IMR-90 (cell line): ENCODE data around the gene WLS. TPM values are rescaled to one million over a fixed set of nuclear protein-coding genes. Genes with fewer than 3 reads are reported as not detected.

Source experiments
- ATAC-seq: fragments of 200-7000 bp; cut with Tn5 transposase; 2 replicates; pipeline ENCODE4 v1.9.1; 2020; ENCODE audit warnings: low read depth, mild to moderate bottlenecking, moderate library complexity
- BruUV-seq: library from RNA; stranded (reverse); fragments of 400-500 nt; replicated peaks from 2 replicates; lab custom pipeline; 2021; lab: Mats Ljungman, UMichigan
- CTCF ChIA-PET: fragments of 300-600 bp; formaldehyde crosslinking; extraction: SDS; loops from one replicate; lab custom pipeline; 2021; ENCODE audit warnings: antibody characterized with exemption; lab: Yijun Ruan, JAX
- POLR2A ChIA-PET: fragments of 300-600 bp; sonication (Branson Sonifier 250); formaldehyde crosslinking; loops from one replicate; lab custom pipeline; 2022; ENCODE audit warnings: antibody characterized with exemption; ENCODE audit not compliant: unreplicated experiment; lab: Charles Lee
- DNase-seq: peaks from one replicate; pipeline ENCODE4 v3.0.0; 2013
- H2AFZ ChIP-seq: replicated peaks from 2 replicates; pipeline ENCODE3; 2013; ENCODE audit warnings: low read length, mild to moderate bottlenecking; ENCODE audit not compliant: poor library complexity
- H2AK5ac ChIP-seq: 2 replicates; pipeline ENCODE4 v1.6.1; 2013; ENCODE audit warnings: low read depth, low read length, inconsistent platforms
- H2AK9ac ChIP-seq: replicated peaks from 2 replicates; pipeline ENCODE3; 2013; ENCODE audit warnings: mild to moderate bottlenecking, low read depth, low read length, moderate library complexity; ENCODE audit not compliant: poor library complexity
- H2BK120ac ChIP-seq: 2 replicates; pipeline ENCODE4 v1.6.1; 2013; ENCODE audit warnings: low read depth, low read length, inconsistent platforms
- H2BK15ac ChIP-seq: 3 replicates; pipeline ENCODE4 v1.6.1; 2013; ENCODE audit warnings: low read depth, low read length, inconsistent platforms
- H2BK20ac ChIP-seq: 2 replicates; pipeline ENCODE4 v1.6.1; 2013; ENCODE audit warnings: low read depth, mild to moderate bottlenecking, inconsistent platforms, low read length, moderate library complexity
- H2BK5ac ChIP-seq: 2 replicates; pipeline ENCODE4 v1.6.1; 2013; ENCODE audit warnings: mild to moderate bottlenecking, low read depth, low read length, inconsistent platforms; ENCODE audit not compliant: poor library complexity, severe bottlenecking
- H3K14ac ChIP-seq: replicated peaks from 2 replicates; pipeline ENCODE4 v1.6.1; 2013; ENCODE audit warnings: low read depth, low read length, inconsistent platforms
- H3K18ac ChIP-seq: 2 replicates; pipeline ENCODE4 v1.6.1; 2013; ENCODE audit warnings: low read depth, low read length, control low read depth
- H3K23ac ChIP-seq: 2 replicates; pipeline ENCODE4 v1.6.1; 2013; ENCODE audit warnings: low read depth, low read length, inconsistent platforms
- H3K27ac ChIP-seq: 2 replicates; pipeline ENCODE4 v1.5.1; 2013; ENCODE audit warnings: mild to moderate bottlenecking, control low read depth, low read length; ENCODE audit not compliant: insufficient read depth
- H3K27me3 ChIP-seq: 2 replicates; pipeline ENCODE4 v1.6.1; 2013; ENCODE audit warnings: low read length; ENCODE audit not compliant: control insufficient read depth, insufficient read depth
- H3K36me3 ChIP-seq: 2 replicates; pipeline ENCODE4 v1.6.1; 2013; ENCODE audit warnings: low read length, mixed read lengths; ENCODE audit not compliant: control insufficient read depth, insufficient read depth
- H3K4ac ChIP-seq: 2 replicates; pipeline ENCODE4 v1.6.1; 2013; ENCODE audit warnings: low read depth, low read length, inconsistent platforms
- H3K4me1 ChIP-seq: 2 replicates; pipeline ENCODE4 v1.6.1; 2013; ENCODE audit warnings: low read length, mixed read lengths; ENCODE audit not compliant: control insufficient read depth, insufficient read depth
- H3K4me2 ChIP-seq: 2 replicates; pipeline ENCODE4 v1.6.1; 2013; ENCODE audit warnings: low read depth, mild to moderate bottlenecking, control low read depth, low read length, moderate library complexity
- H3K4me3 ChIP-seq: 2 replicates; pipeline ENCODE4 v1.5.1; 2013; ENCODE audit warnings: low read depth, mild to moderate bottlenecking, control low read depth, low read length, moderate library complexity; ENCODE audit not compliant: insufficient read depth
- H3K56ac ChIP-seq: 2 replicates; pipeline ENCODE4 v1.6.1; 2013; ENCODE audit warnings: low read length, inconsistent platforms; ENCODE audit not compliant: insufficient read depth; ENCODE audit errors: extremely low read depth
- H3K79me1 ChIP-seq, 2 experiments: 2 replicates each; pipeline ENCODE4 v1.6.1; 2013; ENCODE audit warnings: low read length in 2 of 2, inconsistent platforms in 1 of 2, low read depth in 1 of 2
- H3K9ac ChIP-seq: 2 replicates; pipeline ENCODE4 v1.6.1; 2013; ENCODE audit warnings: low read depth, low read length, control low read depth
- H3K9me1 ChIP-seq: 2 replicates; pipeline ENCODE4 v1.6.1; 2013; ENCODE audit warnings: low read length, inconsistent platforms; ENCODE audit not compliant: insufficient read depth
- H3K9me3 ChIP-seq: 2 replicates; pipeline ENCODE4 v1.6.1; 2013; ENCODE audit warnings: low read length; ENCODE audit not compliant: control insufficient read depth, insufficient read depth
- H4K20me1 ChIP-seq: 2 replicates; pipeline ENCODE4 v1.6.1; 2013; ENCODE audit warnings: low read length, inconsistent platforms; ENCODE audit not compliant: insufficient read depth
- H4K5ac ChIP-seq: 2 replicates; pipeline ENCODE4 v1.6.1; 2013; ENCODE audit warnings: mild to moderate bottlenecking, low read depth, low read length, control low read depth
- H4K8ac ChIP-seq, 2 experiments: 2 replicates each; pipeline ENCODE4 v1.6.1; 2013; ENCODE audit warnings: low read depth in 2 of 2, low read length in 2 of 2, control low read depth in 1 of 2, inconsistent platforms in 1 of 2
- H4K91ac ChIP-seq: 2 replicates; pipeline ENCODE4 v1.6.1; 2013; ENCODE audit warnings: low read depth, low read length, inconsistent platforms; ENCODE audit not compliant: insufficient read depth
- USF2 ChIP-seq: fragments of 150-350 bp; IDR thresholded peaks from 2 replicates; pipeline ENCODE4 v1.6.1; 2017; ENCODE audit warnings: mild to moderate bottlenecking, antibody characterized with exemption, low read length, low read depth
- WGBS, 2 experiments: methylation state at CpG; one replicate each; pipeline versions ENCODE4 v1.1.5 to v1.1.7; 2013; ENCODE audit warnings: missing lambda C conversion rate in 2 of 2; ENCODE audit not compliant: insufficient read length in 1 of 2; ENCODE audit errors: extremely low coverage in 2 of 2; 5-methylcytosine and 5-hydroxymethylcytosine counted together
- dilution Hi-C: fragments of 300-500 bp; cut with HindIII; formaldehyde crosslinking; loops from one replicate; pipeline ENCODE4 v1.14.3; 2018; ENCODE audit warnings: low sequenced_read_pairs; ENCODE audit not compliant: unreplicated experiment
- in situ Hi-C: fragments of 300-500 bp; cut with MboI; formaldehyde crosslinking; loops from 3 replicates; pipeline ENCODE4 v1.14.3; 2019; ENCODE audit warnings: low sequenced_read_pairs, inconsistent platforms, mixed read lengths
- intact Hi-C: fragments of 100-400 bp; cut with micrococcal nuclease; formaldehyde crosslinking; loops from 2 replicates; pipeline ENCODE4 v1.10.0; 2022
- polyA plus RNA-seq, 3 experiments: library from polyadenylated mRNA; depleted of rRNA; stranded (reverse); fragments of >200 nt; gene quantifications; 2 replicates each; pipeline ENCODE4 v1.2.3, GENCODE V29; 2012; ENCODE audit warnings: low replicate concordance in 1 of 3
- total RNA-seq: library from RNA; depleted of rRNA; stranded (reverse); fragments of >200 nt; gene quantifications from 2 replicates; pipeline ENCODE4 v1.2.3, GENCODE V29; 2012

The WLS gene
- total and polyA plus RNA-seq, 2 of the 4 experiments (the other 2 are of a cell fraction): 152 to 157 TPM

- no peaks in the 10 kb centered on the region for H3K27me3 ChIP-seq
- H2AK5ac ChIP-seq: no peak overlapping the region
- no peaks in the 10 kb centered on the region for H3K9me3 ChIP-seq
- H2BK15ac ChIP-seq: no peak overlapping the region
- H3K9me1 ChIP-seq: peaks cover 12% of the 10 kb centered on the region
- H2AFZ ChIP-seq: no peak overlapping the region
- no peak overlapping the region for H3K4me2 ChIP-seq
- H3K9ac ChIP-seq: no peak overlapping the region
- dilution Hi-C loops (no loop called here), intact Hi-C loops (no loop called here), in situ Hi-C loops (no loop called here)
- H3K4me1 ChIP-seq: peaks cover 5% of the 10 kb centered on the region; the same call in 1 of the 2 replicates
- H2AK9ac ChIP-seq: no peak overlapping the region
- H2BK20ac ChIP-seq: no peak overlapping the region
- H4K91ac ChIP-seq: no peak overlapping the region
- peaks cover 49% of the 10 kb centered on the region for H3K36me3 ChIP-seq
- H3K79me1 ChIP-seq: peaks cover 0 to 23% of the 10 kb centered on the region in 2 experiments; a peak in 2 of 4 replicates
- no peak overlapping the region for H4K5ac ChIP-seq
- no peak overlapping the region for H3K56ac ChIP-seq
- H2BK120ac ChIP-seq: no peak overlapping the region
- WGBS, 2 experiments: 94% methylated on average over 7 of the region's 10 CpGs; no CpG with 5 or more reads in 1 of the 2 experiments
- H4K8ac ChIP-seq: no peak overlapping the region
- CTCF ChIA-PET: interaction anchor here (0.5 kb wide), 1 partner anchor 192 kb away, joined by 4 read pairs; no protein-coding TSS in a partner anchor
- TF ChIP-seq USF2: no peak
- BruUV-seq: no TSS peak
- H3K18ac ChIP-seq: no peak overlapping the region
- ATAC-seq: no peak
- no peak overlapping the region for H2BK5ac ChIP-seq
- no peak overlapping the region for H3K23ac ChIP-seq
- H4K20me1 ChIP-seq: no peaks in the 10 kb centered on the region
- POLR2A ChIA-PET: no interaction called here
- no peak overlapping the region for H3K4me3 ChIP-seq
- no peak overlapping the region for H3K27ac ChIP-seq
- H3K4ac ChIP-seq: no peak overlapping the region
- H3K14ac ChIP-seq: no peak overlapping the region
- no peak for DNase-seq
These were observed 103.5 kb downstream of the WLS start for GRCh38 chr1:68128820-68129219.
